ENCODE data around the gene CYSLTR1.

Gene CYSLTR1

GRCh38 chrX:78322863-78323262 lies 4.5 kb downstream of the CYSLTR1 start:
- Histone ChIP-seq H3K27me3 (ENCODE audit: insufficient read depth, low read length, poor library complexity) (no peaks in the 10 kb centered on the region), H3K56ac (ENCODE audit: low read length) (no peak overlapping the region), H3K27ac (ENCODE audit: low read depth, low read length) (no peak overlapping the region)

GRCh38 chrX:78321809-78322208 lies 5.6 kb downstream of the CYSLTR1 start:
- H4K8ac ChIP-seq (ENCODE audit: low read depth, low read length) = no peak overlapping the region
- no peak overlapping the region for H3K23ac ChIP-seq (ENCODE audit: low read length)
- no peak overlapping the region for H2BK120ac ChIP-seq (ENCODE audit: low read depth, low read length)
- H3K27me3 ChIP-seq (ENCODE audit: insufficient read depth, low read length, poor library complexity) = no peaks in the 10 kb centered on the region
- no peaks in the 10 kb centered on the region for H3K36me3 ChIP-seq (ENCODE audit: control insufficient read depth, insufficient read depth, low read length)
- H3K27ac ChIP-seq (ENCODE audit: low read depth, low read length) = no peak overlapping the region
- no peaks in the 10 kb centered on the region for H3K4me1 ChIP-seq (ENCODE audit: control insufficient read depth, low read depth, low read length)
- H3K4me2 ChIP-seq (ENCODE audit: low read length) = no peak overlapping the region
- H3K4ac ChIP-seq (ENCODE audit: low read depth, low read length) = no peak overlapping the region
- no CpG with 5 or more reads among the region's 2 CpGs for WGBS (ENCODE audit: extremely low coverage, insufficient coverage, low lambda C conversion rate)
- H3K9ac ChIP-seq (ENCODE audit: low read length) = no peak overlapping the region
- no peaks in the 10 kb centered on the region for H3K79me2 ChIP-seq (ENCODE audit: control insufficient read depth, insufficient read depth, low read length)
- no peak overlapping the region for H4K5ac ChIP-seq (ENCODE audit: low read length)
- no peak for DNase-seq
- no peaks in the 10 kb centered on the region for H3K79me1 ChIP-seq (ENCODE audit: low read length)
- no peak overlapping the region for H2BK5ac ChIP-seq (ENCODE audit: low read length)
- H3K56ac ChIP-seq (ENCODE audit: low read length) = no peak overlapping the region
- no peak overlapping the region for H3K4me3 ChIP-seq (ENCODE audit: low read length)
- no peak overlapping the region for H3K18ac ChIP-seq (ENCODE audit: low read length)
- no peak overlapping the region for H2BK15ac ChIP-seq (replicated peaks; ENCODE audit: low read depth)
- H2AK5ac ChIP-seq (ENCODE audit: low read length) = no peak overlapping the region

More at GRCh38 chrX:78322863-78323262, 4.5 kb downstream of the CYSLTR1 start:
- Histone ChIP-seq H2BK5ac (ENCODE audit: low read length) (no peak overlapping the region), H3K36me3 (ENCODE audit: control insufficient read depth, insufficient read depth, low read length) (no peaks in the 10 kb centered on the region), H3K79me2 (ENCODE audit: control insufficient read depth, insufficient read depth, low read length) (no peaks in the 10 kb centered on the region), H3K23ac (ENCODE audit: low read length) (no peak overlapping the region), H2AK5ac (ENCODE audit: low read length) (no peak overlapping the region), H3K18ac (ENCODE audit: low read length) (no peak overlapping the region), H3K79me1 (ENCODE audit: low read length) (no peaks in the 10 kb centered on the region), H2BK120ac (ENCODE audit: low read depth, low read length) (no peak overlapping the region), H4K8ac (ENCODE audit: low read depth, low read length) (no peak overlapping the region), H3K4me3 (ENCODE audit: low read length) (no peak overlapping the region), H3K4me1 (ENCODE audit: control insufficient read depth, low read depth, low read length) (no peaks in the 10 kb centered on the region), H3K4ac (ENCODE audit: low read depth, low read length) (no peak overlapping the region), H3K9ac (ENCODE audit: low read length) (no peak overlapping the region), H4K5ac (ENCODE audit: low read length) (no peak overlapping the region), H3K4me2 (ENCODE audit: low read length) (no peak overlapping the region), H2BK15ac (replicated peaks; ENCODE audit: low read depth) (no peak overlapping the region)
- no peak for DNase-seq

- Histone ChIP-seq H3K27ac (ENCODE audit: low read depth, low read length) (no peak overlapping the region), H3K4me3 (ENCODE audit: low read length) (no peak overlapping the region), H3K23ac (ENCODE audit: low read length) (no peak overlapping the region), H2BK5ac (ENCODE audit: low read length) (no peak overlapping the region), H3K36me3 (ENCODE audit: control insufficient read depth, insufficient read depth, low read length) (no peaks in the 10 kb centered on the region), H2BK120ac (ENCODE audit: low read depth, low read length) (no peak overlapping the region), H4K8ac (ENCODE audit: low read depth, low read length) (no peak overlapping the region), H3K9ac (ENCODE audit: low read length) (no peak overlapping the region), H2BK15ac (replicated peaks; ENCODE audit: low read depth) (no peak overlapping the region), H2AK5ac (ENCODE audit: low read length) (no peak overlapping the region), H3K27me3 (ENCODE audit: insufficient read depth, low read length, poor library complexity) (no peaks in the 10 kb centered on the region), H3K4ac (ENCODE audit: low read depth, low read length) (no peak overlapping the region), H3K79me1 (ENCODE audit: low read length) (no peaks in the 10 kb centered on the region), H3K56ac (ENCODE audit: low read length) (no peak overlapping the region), H3K18ac (ENCODE audit: low read length) (no peak overlapping the region), H4K5ac (ENCODE audit: low read length) (no peak overlapping the region), H3K4me2 (ENCODE audit: low read length) (no peak overlapping the region), H3K79me2 (ENCODE audit: control insufficient read depth, insufficient read depth, low read length) (no peaks in the 10 kb centered on the region), H3K4me1 (ENCODE audit: control insufficient read depth, low read depth, low read length) (no peaks in the 10 kb centered on the region)
- no CpG with 5 or more reads among the region's 2 CpGs for WGBS (ENCODE audit: extremely low coverage, insufficient coverage, low lambda C conversion rate)
- no peak for DNase-seq
Measured at GRCh38 chrX:78316265-78316664, 11.1 kb downstream of the CYSLTR1 start.

- H2AK5ac ChIP-seq (ENCODE audit: low read length) = no peak overlapping the region
- no peak overlapping the region for H2BK15ac ChIP-seq (replicated peaks; ENCODE audit: low read depth)
- no peak overlapping the region for H3K9ac ChIP-seq (ENCODE audit: low read length)
- H3K4me2 ChIP-seq (ENCODE audit: low read length) = no peak overlapping the region
- H3K79me1 ChIP-seq (ENCODE audit: low read length) = no peaks in the 10 kb centered on the region
- no peak overlapping the region for H4K8ac ChIP-seq (ENCODE audit: low read depth, low read length)
- H4K5ac ChIP-seq (ENCODE audit: low read length) = no peak overlapping the region
- H3K56ac ChIP-seq (ENCODE audit: low read length) = no peak overlapping the region
- no peak overlapping the region for H3K27ac ChIP-seq (ENCODE audit: low read depth, low read length)
- H3K79me2 ChIP-seq (ENCODE audit: control insufficient read depth, insufficient read depth, low read length) = no peaks in the 10 kb centered on the region
- WGBS (ENCODE audit: extremely low coverage, insufficient coverage, low lambda C conversion rate) = no CpG with 5 or more reads among the region's 2 CpGs
- H3K36me3 ChIP-seq (ENCODE audit: control insufficient read depth, insufficient read depth, low read length) = no peaks in the 10 kb centered on the region
- DNase-seq = no peak
- H3K4ac ChIP-seq (ENCODE audit: low read depth, low read length) = no peak overlapping the region
- H3K18ac ChIP-seq (ENCODE audit: low read length) = no peak overlapping the region
- H3K23ac ChIP-seq (ENCODE audit: low read length) = no peak overlapping the region
- H3K4me1 ChIP-seq (ENCODE audit: control insufficient read depth, low read depth, low read length) = no peaks in the 10 kb centered on the region
- H2BK120ac ChIP-seq (ENCODE audit: low read depth, low read length) = no peak overlapping the region
- no peak overlapping the region for H2BK5ac ChIP-seq (ENCODE audit: low read length)
- no peaks in the 10 kb centered on the region for H3K27me3 ChIP-seq (ENCODE audit: insufficient read depth, low read length, poor library complexity)
- no peak overlapping the region for H3K4me3 ChIP-seq (ENCODE audit: low read length)
Measured at GRCh38 chrX:78315745-78316144, 11.7 kb downstream of the CYSLTR1 start.

- Histone ChIP-seq H3K23ac (ENCODE audit: low read length) (no peak overlapping the region), H3K27ac (ENCODE audit: low read depth, low read length) (no peak overlapping the region), H3K27me3 (ENCODE audit: insufficient read depth, low read length, poor library complexity) (no peaks in the 10 kb centered on the region), H3K79me1 (ENCODE audit: low read length) (no peaks in the 10 kb centered on the region), H2BK120ac (ENCODE audit: low read depth, low read length) (no peak overlapping the region), H4K5ac (ENCODE audit: low read length) (no peak overlapping the region), H3K4ac (ENCODE audit: low read depth, low read length) (no peak overlapping the region), H3K18ac (ENCODE audit: low read length) (no peak overlapping the region), H4K8ac (ENCODE audit: low read depth, low read length) (no peak overlapping the region), H3K4me1 (ENCODE audit: control insufficient read depth, low read depth, low read length) (no peaks in the 10 kb centered on the region), H2AK5ac (ENCODE audit: low read length) (no peak overlapping the region), H3K79me2 (ENCODE audit: control insufficient read depth, insufficient read depth, low read length) (no peaks in the 10 kb centered on the region), H3K4me2 (ENCODE audit: low read length) (no peak overlapping the region), H2BK5ac (ENCODE audit: low read length) (no peak overlapping the region), H3K36me3 (ENCODE audit: control insufficient read depth, insufficient read depth, low read length) (no peaks in the 10 kb centered on the region), H3K4me3 (ENCODE audit: low read length) (no peak overlapping the region), H3K9ac (ENCODE audit: low read length) (no peak overlapping the region), H3K56ac (ENCODE audit: low read length) (no peak overlapping the region), H2BK15ac (replicated peaks; ENCODE audit: low read depth) (no peak overlapping the region)
- DNase-seq = peak; percentile 31
- WGBS (ENCODE audit: extremely low coverage, insufficient coverage, low lambda C conversion rate) = no CpG with 5 or more reads among the region's 2 CpGs
Measured at GRCh38 chrX:78314561-78314960, 12.8 kb downstream of the CYSLTR1 start.

- H3K4me3 ChIP-seq (ENCODE audit: low read length) = no peak overlapping the region
- H2AK5ac ChIP-seq (ENCODE audit: low read length) = no peak overlapping the region
- H3K27ac ChIP-seq (ENCODE audit: low read depth, low read length) = no peak overlapping the region
- no peak overlapping the region for H4K5ac ChIP-seq (ENCODE audit: low read length)
- no peak overlapping the region for H2BK15ac ChIP-seq (replicated peaks; ENCODE audit: low read depth)
- H2BK120ac ChIP-seq (ENCODE audit: low read depth, low read length) = no peak overlapping the region
- H3K56ac ChIP-seq (ENCODE audit: low read length) = no peak overlapping the region
- no peak overlapping the region for H4K8ac ChIP-seq (ENCODE audit: low read depth, low read length)
- no peak overlapping the region for H3K18ac ChIP-seq (ENCODE audit: low read length)
- H3K79me2 ChIP-seq (ENCODE audit: control insufficient read depth, insufficient read depth, low read length) = no peaks in the 10 kb centered on the region
- no peak overlapping the region for H3K23ac ChIP-seq (ENCODE audit: low read length)
- no peak for DNase-seq
- H3K4ac ChIP-seq (ENCODE audit: low read depth, low read length) = no peak overlapping the region
- H3K4me1 ChIP-seq (ENCODE audit: control insufficient read depth, low read depth, low read length) = no peaks in the 10 kb centered on the region
- H3K9ac ChIP-seq (ENCODE audit: low read length) = no peak overlapping the region
- no peaks in the 10 kb centered on the region for H3K79me1 ChIP-seq (ENCODE audit: low read length)
- no peaks in the 10 kb centered on the region for H3K36me3 ChIP-seq (ENCODE audit: control insufficient read depth, insufficient read depth, low read length)
- no peak overlapping the region for H3K4me2 ChIP-seq (ENCODE audit: low read length)
- no peak overlapping the region for H2BK5ac ChIP-seq (ENCODE audit: low read length)
- H3K27me3 ChIP-seq (ENCODE audit: insufficient read depth, low read length, poor library complexity) = no peaks in the 10 kb centered on the region
- WGBS (ENCODE audit: extremely low coverage, insufficient coverage, low lambda C conversion rate) = no CpG with 5 or more reads among the region's 3 CpGs
Measured at GRCh38 chrX:78313526-78313925, 13.9 kb downstream of the CYSLTR1 start.
